ENCODE measurements around the gene POMP.

Gene POMP

GRCh38 chr13:28636677-28637317 lies 22.1 kb upstream of the POMP start:
- no peak overlapping the region for H3K4me3 ChIP-seq (ENCODE audit: low read depth, low read length)
- peak; percentile 79 for TF ChIP-seq CTCF (IDR thresholded peaks at IDR 0.05; ENCODE audit: insufficient read depth, low read depth, low read length, missing control alignments)
- DNase-seq (ENCODE audit: low read depth): peak; percentile 84

- peak; percentile 69 for DNase-seq (ENCODE audit: low read depth)
- no peak overlapping the region for H3K4me3 ChIP-seq (ENCODE audit: low read depth, low read length)
- TF ChIP-seq CTCF (IDR thresholded peaks at IDR 0.05; ENCODE audit: insufficient read depth, low read depth, low read length, missing control alignments): no peak
These were observed 21.1 kb upstream of the POMP start for GRCh38 chr13:28637714-28638355.

GRCh38 chr13:28638756-28639155 lies 20.2 kb upstream of the POMP start:
- H3K4me3 ChIP-seq (ENCODE audit: low read depth, low read length): no peak overlapping the region
- no peak for DNase-seq (ENCODE audit: low read depth)
- TF ChIP-seq CTCF (IDR thresholded peaks at IDR 0.05; ENCODE audit: insufficient read depth, low read depth, low read length, missing control alignments): no peak

GRCh38 chr13:28640861-28641599 lies 17.9 kb upstream of the POMP start:
- H3K4me3 ChIP-seq (ENCODE audit: low read depth, low read length): peak overlapping the region; percentile 8
- DNase-seq (ENCODE audit: low read depth): no peak
- TF ChIP-seq CTCF (IDR thresholded peaks at IDR 0.05; ENCODE audit: insufficient read depth, low read depth, low read length, missing control alignments): no peak

GRCh38 chr13:28641600-28641926 lies 17.4 kb upstream of the POMP start:
- no peak for TF ChIP-seq CTCF (IDR thresholded peaks at IDR 0.05; ENCODE audit: insufficient read depth, low read depth, low read length, missing control alignments)
- peak overlapping the region; percentile 8; the same call in 1 of the 2 replicates for H3K4me3 ChIP-seq (ENCODE audit: low read depth, low read length)
- peak; percentile 87 for DNase-seq (ENCODE audit: low read depth)

GRCh38 chr13:28650284-28650683 lies 8.6 kb upstream of the POMP start:
- no peak for TF ChIP-seq CTCF (IDR thresholded peaks at IDR 0.05; ENCODE audit: insufficient read depth, low read depth, low read length, missing control alignments)
- no peak overlapping the region for H3K4me3 ChIP-seq (ENCODE audit: low read depth, low read length)
- no peak for DNase-seq (ENCODE audit: low read depth)
